ENCODE results near the gene FMN1. TPM values are rescaled to one million over a fixed set of nuclear protein-coding genes. Genes with fewer than 3 reads are reported as not detected.

The FMN1 gene
- total RNA-seq, 1 experiment from 2014 or later, result 3.9 TPM

DNA sequence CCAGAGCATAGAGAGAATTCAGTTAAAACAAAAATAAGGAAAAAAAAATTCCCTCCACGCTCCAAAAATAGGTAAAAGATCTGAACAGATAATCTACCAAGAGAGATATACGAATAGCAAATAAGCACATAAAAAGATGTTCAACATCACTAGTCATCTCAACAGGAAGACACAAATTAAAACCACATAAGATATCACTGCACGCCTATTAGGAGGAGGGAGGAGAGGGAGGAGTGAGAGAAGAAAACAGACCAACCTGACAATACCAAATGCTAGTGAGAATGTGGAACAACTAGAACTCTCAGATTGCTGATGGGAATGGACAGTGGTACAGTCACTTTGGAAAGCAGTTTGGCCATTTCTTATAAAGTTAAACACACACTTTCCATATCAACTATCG lies 212.5 kb downstream of the FMN1 start:
- Histone ChIP-seq H3K27me3 (ENCODE audit: control insufficient read depth, insufficient read depth, low read length) (no peaks in the 10 kb centered on the region), H3K4me1 (ENCODE audit: control insufficient read depth, insufficient read depth, low read length) (no peaks in the 10 kb centered on the region), H3K36me3 (ENCODE audit: control insufficient read depth, insufficient read depth, low read length) (no peaks in the 10 kb centered on the region), H3K27ac (ENCODE audit: low read length) (no peak overlapping the region), H3K9me3 (ENCODE audit: control insufficient read depth, insufficient read depth, low read depth, low read length) (no peaks in the 10 kb centered on the region), H3K4me3 (ENCODE audit: low read depth in 2 of 2, low read length in 2 of 2) (no peak overlapping the region)
- no TSS peak for BruUV-seq (replicated peaks)
- ATAC-seq (no peak), DNase-seq (ENCODE audit: low read depth, low spot score) (no peak)
- intact Hi-C loops (cut with micrococcal nuclease; ENCODE audit: unreplicated experiment), result no loop called here
- ChIA-PET CTCF (no interaction called here), POLR2A (no interaction called here)
- in situ Hi-C loops (cut with HindIII; ENCODE audit: low pct_unique_long_range_greater_than_20kb, low sequenced_read_pairs), result no loop called here
- no peak for TF ChIP-seq POLR2AphosphoS5 (IDR thresholded peaks at IDR 0.05; ENCODE audit: low read depth, low read length)
- TF ChIP-seq TCF7L2 (IDR thresholded peaks at IDR 0.05; ENCODE audit: low read depth, low read length), result no peak
- TF ChIP-seq, protein P1, sequence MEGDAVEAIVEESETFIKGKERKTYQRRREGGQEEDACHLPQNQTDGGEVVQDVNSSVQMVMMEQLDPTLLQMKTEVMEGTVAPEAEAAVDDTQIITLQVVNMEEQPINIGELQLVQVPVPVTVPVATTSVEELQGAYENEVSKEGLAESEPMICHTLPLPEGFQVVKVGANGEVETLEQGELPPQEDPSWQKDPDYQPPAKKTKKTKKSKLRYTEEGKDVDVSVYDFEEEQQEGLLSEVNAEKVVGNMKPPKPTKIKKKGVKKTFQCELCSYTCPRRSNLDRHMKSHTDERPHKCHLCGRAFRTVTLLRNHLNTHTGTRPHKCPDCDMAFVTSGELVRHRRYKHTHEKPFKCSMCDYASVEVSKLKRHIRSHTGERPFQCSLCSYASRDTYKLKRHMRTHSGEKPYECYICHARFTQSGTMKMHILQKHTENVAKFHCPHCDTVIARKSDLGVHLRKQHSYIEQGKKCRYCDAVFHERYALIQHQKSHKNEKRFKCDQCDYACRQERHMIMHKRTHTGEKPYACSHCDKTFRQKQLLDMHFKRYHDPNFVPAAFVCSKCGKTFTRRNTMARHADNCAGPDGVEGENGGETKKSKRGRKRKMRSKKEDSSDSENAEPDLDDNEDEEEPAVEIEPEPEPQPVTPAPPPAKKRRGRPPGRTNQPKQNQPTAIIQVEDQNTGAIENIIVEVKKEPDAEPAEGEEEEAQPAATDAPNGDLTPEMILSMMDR (IDR thresholded peaks at IDR 0.05), result no peak
- TF ChIP-seq, protein P2, sequence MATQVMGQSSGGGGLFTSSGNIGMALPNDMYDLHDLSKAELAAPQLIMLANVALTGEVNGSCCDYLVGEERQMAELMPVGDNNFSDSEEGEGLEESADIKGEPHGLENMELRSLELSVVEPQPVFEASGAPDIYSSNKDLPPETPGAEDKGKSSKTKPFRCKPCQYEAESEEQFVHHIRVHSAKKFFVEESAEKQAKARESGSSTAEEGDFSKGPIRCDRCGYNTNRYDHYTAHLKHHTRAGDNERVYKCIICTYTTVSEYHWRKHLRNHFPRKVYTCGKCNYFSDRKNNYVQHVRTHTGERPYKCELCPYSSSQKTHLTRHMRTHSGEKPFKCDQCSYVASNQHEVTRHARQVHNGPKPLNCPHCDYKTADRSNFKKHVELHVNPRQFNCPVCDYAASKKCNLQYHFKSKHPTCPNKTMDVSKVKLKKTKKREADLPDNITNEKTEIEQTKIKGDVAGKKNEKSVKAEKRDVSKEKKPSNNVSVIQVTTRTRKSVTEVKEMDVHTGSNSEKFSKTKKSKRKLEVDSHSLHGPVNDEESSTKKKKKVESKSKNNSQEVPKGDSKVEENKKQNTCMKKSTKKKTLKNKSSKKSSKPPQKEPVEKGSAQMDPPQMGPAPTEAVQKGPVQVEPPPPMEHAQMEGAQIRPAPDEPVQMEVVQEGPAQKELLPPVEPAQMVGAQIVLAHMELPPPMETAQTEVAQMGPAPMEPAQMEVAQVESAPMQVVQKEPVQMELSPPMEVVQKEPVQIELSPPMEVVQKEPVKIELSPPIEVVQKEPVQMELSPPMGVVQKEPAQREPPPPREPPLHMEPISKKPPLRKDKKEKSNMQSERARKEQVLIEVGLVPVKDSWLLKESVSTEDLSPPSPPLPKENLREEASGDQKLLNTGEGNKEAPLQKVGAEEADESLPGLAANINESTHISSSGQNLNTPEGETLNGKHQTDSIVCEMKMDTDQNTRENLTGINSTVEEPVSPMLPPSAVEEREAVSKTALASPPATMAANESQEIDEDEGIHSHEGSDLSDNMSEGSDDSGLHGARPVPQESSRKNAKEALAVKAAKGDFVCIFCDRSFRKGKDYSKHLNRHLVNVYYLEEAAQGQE (IDR thresholded peaks at IDR 0.05; ENCODE audit: insufficient read depth in 1 of 2, low read depth in 2 of 2, low read length in 1 of 2), result no peak
- TF ChIP-seq SIN3A (IDR thresholded peaks at IDR 0.05; ENCODE audit: borderline replicate concordance, insufficient read depth, low read depth, low read length), result no peak

DNA sequence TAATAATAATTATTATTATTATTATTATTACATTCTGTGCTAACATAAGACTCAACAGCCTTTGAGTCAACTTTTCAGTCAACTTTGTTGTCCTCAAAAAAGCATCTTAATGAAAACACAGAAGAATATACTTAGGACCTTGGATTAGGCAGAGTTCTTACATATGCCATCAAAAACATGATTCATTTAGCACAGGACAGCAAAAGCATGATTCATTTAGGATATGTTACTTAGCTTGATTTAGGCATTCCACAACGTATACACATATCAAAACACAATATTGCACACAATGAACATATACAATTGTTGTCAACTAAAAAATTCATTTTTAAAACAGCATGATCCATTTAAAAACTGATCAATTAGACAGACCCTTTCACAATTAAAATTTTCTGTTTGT lies 213.0 kb downstream of the FMN1 start:
- in situ Hi-C loops (cut with HindIII; ENCODE audit: low pct_unique_long_range_greater_than_20kb, low sequenced_read_pairs), result no loop called here
- ChIA-PET POLR2A (no interaction called here), CTCF (no interaction called here)
- no peak for ATAC-seq
- no peak for DNase-seq (ENCODE audit: low read depth, low spot score)
- intact Hi-C loops (cut with micrococcal nuclease; ENCODE audit: unreplicated experiment), result no loop called here
- BruUV-seq (replicated peaks), result no TSS peak
- TF ChIP-seq, protein P1 (IDR thresholded peaks at IDR 0.05), result no peak
- no peak for TF ChIP-seq SIN3A (IDR thresholded peaks at IDR 0.05; ENCODE audit: borderline replicate concordance, insufficient read depth, low read depth, low read length)
- no peak for TF ChIP-seq TCF7L2 (IDR thresholded peaks at IDR 0.05; ENCODE audit: low read depth, low read length)
- TF ChIP-seq, protein P2 (IDR thresholded peaks at IDR 0.05; ENCODE audit: insufficient read depth in 1 of 2, low read depth in 2 of 2, low read length in 1 of 2), result no peak
- no peak for TF ChIP-seq POLR2AphosphoS5 (IDR thresholded peaks at IDR 0.05; ENCODE audit: low read depth, low read length)
- H3K36me3 ChIP-seq (ENCODE audit: control insufficient read depth, insufficient read depth, low read length), result no peaks in the 10 kb centered on the region
- no peak overlapping the region for H3K27ac ChIP-seq (ENCODE audit: low read length)
- no peaks in the 10 kb centered on the region for H3K4me1 ChIP-seq (ENCODE audit: control insufficient read depth, insufficient read depth, low read length)
- no peaks in the 10 kb centered on the region for H3K27me3 ChIP-seq (ENCODE audit: control insufficient read depth, insufficient read depth, low read length)
- no peaks in the 10 kb centered on the region for H3K9me3 ChIP-seq (ENCODE audit: control insufficient read depth, insufficient read depth, low read depth, low read length)
- H3K4me3 ChIP-seq (ENCODE audit: low read depth in 2 of 2, low read length in 2 of 2), result no peak overlapping the region
